GM10847 (cell line): ENCODE data around the gene CABCOCO1.

Experiments
- POLR2A ChIP-seq: IDR thresholded peaks from 2 replicates; pipeline ENCODE4 v1.6.1; 2011; ENCODE audit not compliant: insufficient read length; ENCODE audit errors: extremely low read depth

Gene CABCOCO1

DNA sequence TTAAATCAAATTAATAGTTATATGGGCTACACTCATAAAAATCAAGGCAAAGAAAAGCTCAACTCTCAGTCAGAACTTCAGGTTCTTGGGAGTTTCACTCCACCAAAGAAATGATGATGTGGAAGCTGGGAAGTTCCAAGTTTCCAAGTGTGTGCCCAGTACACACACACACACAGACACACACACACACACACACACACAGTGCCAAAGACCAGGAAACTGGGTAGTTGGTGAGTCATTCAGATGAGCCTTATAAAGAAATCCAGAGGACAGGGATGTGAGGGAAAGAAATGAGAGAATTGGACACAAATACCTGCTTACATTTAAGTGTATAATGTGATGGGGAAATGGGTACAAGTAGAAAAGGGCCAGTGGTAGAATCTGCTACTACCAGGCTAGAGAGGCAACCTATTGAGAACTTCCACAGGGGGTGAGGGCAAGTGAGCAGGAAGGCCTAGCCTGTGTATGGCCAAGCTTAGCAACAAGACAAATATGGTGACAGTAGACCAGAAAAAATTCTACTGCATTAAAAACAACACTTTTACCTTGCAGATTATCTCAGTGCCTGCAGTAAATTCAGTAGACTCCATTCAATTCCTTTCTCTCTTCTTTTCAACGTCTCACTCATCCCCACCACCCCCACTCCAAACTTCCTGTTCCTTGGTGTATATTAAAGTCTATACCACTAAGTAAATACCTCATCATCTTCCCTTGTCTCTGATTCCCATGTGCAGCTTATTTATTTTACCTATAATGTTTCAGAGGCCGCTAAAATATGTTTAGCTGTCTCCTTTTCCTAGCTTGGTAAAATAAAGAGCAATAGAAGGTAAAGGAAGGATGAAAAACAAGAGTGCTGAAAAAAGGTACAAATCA is 95.0 kb downstream of the CABCOCO1 start:
- TF ChIP-seq POLR2A: no peak

GRCh38 chr10:61758433-61758832 is 95.7 kb downstream of the CABCOCO1 start:
- no peak for TF ChIP-seq POLR2A

DNA sequence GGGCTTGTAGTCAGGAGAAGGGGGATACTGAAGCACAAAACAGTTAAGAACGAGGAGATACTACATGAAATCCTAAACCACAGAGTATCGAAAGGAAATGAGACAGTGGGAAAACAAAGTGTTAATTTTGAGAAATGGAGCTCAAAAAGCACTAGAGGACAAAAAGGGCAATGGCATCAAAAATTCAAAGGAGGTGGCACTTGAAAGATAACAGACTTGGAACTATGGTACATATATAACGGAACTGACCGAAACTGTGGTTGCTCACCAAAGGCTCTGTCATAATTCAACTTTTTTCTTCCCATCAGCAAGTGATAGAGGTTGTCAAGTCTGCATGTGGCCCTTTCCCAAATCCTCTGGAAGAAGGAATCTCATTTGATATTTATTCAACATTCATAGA is 97.0 kb downstream of the CABCOCO1 start:
- no peak for TF ChIP-seq POLR2A

GRCh38 chr10:61760943-61761824 is 98.5 kb downstream of the CABCOCO1 start:
- TF ChIP-seq POLR2A: no peak

DNA sequence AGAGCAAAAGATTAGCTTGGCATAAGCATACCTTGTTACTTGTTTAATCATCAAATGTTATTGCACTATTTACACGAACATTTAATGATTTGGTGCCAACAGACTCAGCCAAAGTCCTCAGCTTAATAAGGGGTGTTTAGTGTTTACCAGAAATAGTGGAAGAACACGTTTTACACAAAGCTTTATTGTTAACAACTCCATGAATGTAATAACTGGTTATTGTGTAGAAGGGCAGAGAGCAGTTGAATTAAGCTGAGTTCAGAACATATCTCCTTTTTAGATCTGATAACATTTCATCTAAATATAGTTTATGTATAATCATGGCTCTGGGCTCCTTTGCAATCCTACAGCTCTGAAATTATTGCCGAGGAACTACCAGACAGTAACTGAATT is 99.1 kb downstream of the CABCOCO1 start:
- TF ChIP-seq POLR2A: no peak

- no peak for TF ChIP-seq POLR2A
Observed at GRCh38 chr10:61763778-61764177, 101.0 kb downstream of the CABCOCO1 start.

DNA sequence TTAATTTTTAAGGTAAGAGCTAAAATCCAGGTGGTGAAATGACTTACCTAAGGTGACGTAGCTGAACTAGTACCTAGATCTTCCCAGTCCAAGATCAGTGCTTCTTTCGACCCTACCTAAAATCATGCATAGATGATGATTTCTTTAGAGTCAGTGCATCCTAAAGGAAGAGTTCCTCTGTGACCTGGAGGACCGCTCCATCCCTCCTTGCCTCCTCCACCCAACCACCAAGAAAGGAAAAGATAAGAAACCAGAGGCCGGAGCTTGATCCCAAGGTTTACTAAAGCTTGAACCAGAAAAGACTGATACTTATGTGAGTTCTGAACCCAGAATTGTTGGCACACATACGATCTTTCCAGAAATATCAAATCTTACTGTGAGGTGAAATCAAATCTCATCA is 101.8 kb downstream of the CABCOCO1 start:
- no peak for TF ChIP-seq POLR2A

DNA sequence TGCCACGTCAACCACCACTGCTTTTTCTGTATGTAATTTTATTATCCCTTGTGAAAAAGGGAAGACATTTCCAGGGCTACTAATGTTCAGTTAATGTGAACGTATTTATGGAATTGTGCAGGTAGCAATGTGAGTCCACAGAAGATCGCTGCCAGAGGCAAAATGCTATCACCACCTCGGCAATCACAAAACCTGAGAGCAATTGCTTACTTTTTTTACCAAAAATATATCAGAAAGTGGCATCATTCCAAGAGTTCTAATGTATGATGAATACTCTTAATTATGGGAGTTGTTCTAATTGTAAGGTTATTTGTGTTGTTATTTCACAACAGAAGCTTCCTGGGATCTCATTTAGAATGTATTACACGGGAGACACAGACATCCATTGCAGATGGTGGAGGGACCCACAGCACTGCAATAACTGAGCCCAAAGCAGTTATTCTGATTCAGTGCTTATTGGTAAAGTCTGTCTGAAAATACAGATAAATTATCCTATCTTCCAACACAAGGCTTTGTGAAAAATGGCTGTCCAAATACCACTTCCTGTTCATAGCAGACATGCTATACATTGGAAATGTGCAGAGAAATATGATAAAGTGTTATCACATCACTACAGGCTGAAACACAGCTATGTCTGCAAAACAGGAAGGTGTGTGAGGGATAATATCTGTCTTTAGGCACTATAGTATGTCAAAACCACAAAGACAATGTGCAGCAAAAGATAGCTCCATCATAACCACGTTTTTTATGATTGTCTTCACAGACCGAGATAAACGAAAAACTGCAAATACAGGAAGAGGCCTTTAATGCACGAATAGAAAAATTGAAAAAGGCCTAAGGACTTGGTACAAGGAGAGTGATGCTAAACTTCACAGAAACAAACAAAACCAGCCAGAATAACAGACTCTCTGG is 102.7 kb downstream of the CABCOCO1 start:
- TF ChIP-seq POLR2A: no peak

DNA sequence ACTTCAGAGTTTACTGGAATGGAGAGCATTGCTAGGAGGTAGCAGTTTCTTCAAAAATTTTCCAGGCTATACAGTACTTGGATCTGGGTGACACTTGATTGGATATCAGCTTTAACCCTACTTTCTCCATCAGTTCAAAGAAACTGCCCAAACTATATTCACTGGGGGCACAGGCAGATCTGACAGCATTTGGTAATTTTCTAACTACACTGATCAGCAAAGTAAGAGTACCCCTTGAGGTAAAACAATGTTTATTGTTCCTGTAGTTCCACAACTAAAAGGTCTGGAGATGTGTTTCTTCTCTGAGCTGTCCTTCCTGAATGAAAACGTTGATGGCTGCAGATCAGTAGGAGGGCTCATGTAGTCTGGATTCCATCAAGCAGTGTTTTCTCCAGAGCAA is 104.2 kb downstream of the CABCOCO1 start:
- TF ChIP-seq POLR2A: no peak

- no peak for TF ChIP-seq POLR2A
Observed at GRCh38 chr10:61774031-61774430, 111.3 kb downstream of the CABCOCO1 start.

DNA sequence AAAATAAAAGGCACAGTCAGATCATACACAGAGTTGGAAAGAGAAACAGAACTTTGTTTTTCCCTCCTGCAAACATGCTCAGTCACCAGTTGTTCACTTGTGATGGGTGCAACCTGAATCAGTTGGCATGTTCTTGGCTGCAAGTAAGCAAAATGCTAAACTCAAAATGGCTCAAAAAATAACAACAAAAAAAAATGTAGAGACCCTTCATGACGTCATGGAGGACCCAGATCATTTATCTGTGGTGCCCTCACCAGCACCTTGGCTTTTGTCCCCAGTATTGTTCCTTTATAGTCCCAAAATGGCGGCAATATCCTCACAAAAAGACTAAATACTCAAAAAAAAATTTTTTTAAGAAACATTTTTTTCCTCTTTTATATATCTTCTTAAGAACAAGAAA is 112.4 kb downstream of the CABCOCO1 start:
- no peak for TF ChIP-seq POLR2A

DNA sequence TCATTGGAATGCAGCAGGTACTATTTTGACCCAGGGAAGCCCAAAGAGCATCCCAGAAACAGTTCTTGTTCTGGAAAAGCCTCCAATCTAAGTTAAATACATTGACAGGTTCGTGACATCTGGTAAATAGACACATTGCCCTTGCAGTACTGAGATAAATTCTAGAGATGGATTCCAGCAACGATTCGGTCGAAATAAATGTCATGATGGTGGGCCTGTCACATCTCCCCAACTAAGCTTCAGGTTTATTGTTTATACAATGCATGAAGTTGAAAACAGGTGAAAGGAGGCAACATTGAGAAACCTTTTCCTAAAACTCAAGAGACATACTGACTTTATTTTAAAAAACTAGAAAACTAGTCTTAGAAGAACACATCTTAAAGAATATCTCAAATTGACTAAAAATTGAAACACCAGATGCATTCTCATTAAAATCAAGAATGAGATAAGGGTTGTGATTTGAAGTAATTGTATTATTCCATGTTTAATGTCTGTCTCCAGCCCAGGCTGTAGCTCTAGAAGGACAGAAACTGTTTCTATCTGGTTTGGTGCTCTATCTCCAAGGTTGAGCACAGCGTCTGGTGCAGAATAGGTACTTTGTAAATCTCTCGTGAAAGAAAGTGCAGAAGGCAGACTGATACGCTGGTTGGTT is 114.0 kb downstream of the CABCOCO1 start:
- TF ChIP-seq POLR2A: no peak

DNA sequence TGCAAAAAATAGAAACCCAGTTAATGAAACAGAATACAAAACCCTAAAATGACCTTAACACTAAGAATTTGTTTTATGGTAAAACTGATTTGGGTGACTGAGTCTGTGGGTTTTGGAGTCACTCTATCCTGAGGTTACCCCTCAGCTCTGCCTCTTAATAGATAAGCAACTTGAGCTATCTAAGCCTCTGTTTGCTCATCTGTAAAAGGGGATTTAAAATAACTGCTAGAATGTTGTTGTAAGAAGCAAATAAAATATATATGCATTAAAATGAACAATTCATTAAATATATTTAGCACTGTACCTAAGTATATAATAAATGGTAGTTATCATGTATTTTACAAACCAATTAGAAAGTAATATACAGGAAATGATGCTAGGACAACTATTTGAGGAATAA is 115.4 kb downstream of the CABCOCO1 start:
- TF ChIP-seq POLR2A: no peak

GRCh38 chr10:61779276-61779675 is 116.5 kb downstream of the CABCOCO1 start:
- no peak for TF ChIP-seq POLR2A
